DOHH2 (cell line): ENCODE measurements around the gene CABP1.

ENCODE experiments used
- H3F3A ChIP-seq: fragments of 200-600 bp; sonication (generic), shearing (Covaris generic); 2 replicates; pipeline ENCODE4 v1.6.0; 2016; ENCODE audit warnings: antibody characterized with exemption, mild to moderate bottlenecking; ENCODE audit not compliant: control insufficient read depth, insufficient read depth
- H3K27ac ChIP-seq: fragments of 200-600 bp; sonication (generic); 2 replicates; pipeline ENCODE4 v1.5.1; 2014; ENCODE audit warnings: low read depth, mild to moderate bottlenecking, low read length, moderate library complexity
- H3K27me3 ChIP-seq: fragments of 200-600 bp; sonication (generic); 2 replicates; pipeline ENCODE4 v1.6.1; 2014; ENCODE audit warnings: mild to moderate bottlenecking, low read length, mixed read lengths; ENCODE audit not compliant: control insufficient read depth
- H3K36me3 ChIP-seq: fragments of 200-600 bp; sonication (generic); 2 replicates; pipeline ENCODE4 v1.6.1; 2014; ENCODE audit warnings: mild to moderate bottlenecking, low read length, moderate library complexity, mixed read lengths; ENCODE audit not compliant: control insufficient read depth
- H3K4me1 ChIP-seq: fragments of 200-600 bp; sonication (generic); 2 replicates; pipeline ENCODE4 v1.6.1; 2014; ENCODE audit warnings: mild to moderate bottlenecking, low read length, mixed read lengths; ENCODE audit not compliant: control insufficient read depth
- H3K4me2 ChIP-seq: fragments of 200-600 bp; sonication (generic); 2 replicates; pipeline ENCODE4 v1.6.0; 2014; ENCODE audit warnings: mild to moderate bottlenecking, low read length, moderate library complexity
- H3K4me3 ChIP-seq: fragments of 200-600 bp; sonication (generic); 2 replicates; pipeline ENCODE4 v1.5.1; 2014; ENCODE audit warnings: mild to moderate bottlenecking, low read length, mixed read lengths
- H3K79me2 ChIP-seq: fragments of 200-600 bp; sonication (generic); 2 replicates; pipeline ENCODE4 v1.6.1; 2014; ENCODE audit warnings: mild to moderate bottlenecking, low read length, mixed read lengths; ENCODE audit not compliant: control insufficient read depth
- H3K9me2 ChIP-seq: fragments of 200-600 bp; sonication (generic); replicated peaks from 2 replicates; pipeline ENCODE4 v1.6.1; 2014; ENCODE audit warnings: mild to moderate bottlenecking, low read length, mixed read lengths; ENCODE audit not compliant: control insufficient read depth
- H3K9me3 ChIP-seq: fragments of 200-600 bp; sonication (generic); 2 replicates; pipeline ENCODE4 v1.6.1; 2014; ENCODE audit warnings: antibody characterized with exemption, low read length, mixed read lengths; ENCODE audit not compliant: control insufficient read depth, insufficient read depth
- H4K20me1 ChIP-seq: fragments of 200-600 bp; sonication (generic); 2 replicates; pipeline ENCODE4 v1.6.0; 2014; ENCODE audit warnings: low read depth, mild to moderate bottlenecking, antibody characterized with exemption, low read length, moderate library complexity; ENCODE audit not compliant: control insufficient read depth, insufficient read depth
- CTCF ChIP-seq: fragments of 200-600 bp; sonication (generic); IDR thresholded peaks from one replicate; pipeline ENCODE4 v1.5.1; 2014; ENCODE audit warnings: antibody characterized with exemption, mild to moderate bottlenecking, low read depth, low read length; ENCODE audit not compliant: poor library complexity, severe bottlenecking
- EZH2phosphoT487 ChIP-seq: fragments of 200-600 bp; sonication (generic); IDR thresholded peaks from 2 replicates; pipeline ENCODE4 v1.6.1; 2017; ENCODE audit warnings: borderline replicate concordance, mild to moderate bottlenecking, antibody characterized with exemption, low read length, moderate library complexity, mixed read lengths

Gene CABP1

GRCh38 chr12:120653611-120654010 lies 13.2 kb downstream of the CABP1 start:
- Histone ChIP-seq H3K4me3 (no peak overlapping the region), H3K9me3 (no peaks in the 10 kb centered on the region), H3K27me3 (peaks cover 43% of the 10 kb centered on the region), H4K20me1 (no peaks in the 10 kb centered on the region), H3K27ac (no peak overlapping the region), H3K36me3 (no peaks in the 10 kb centered on the region), H3F3A (no peaks in the 10 kb centered on the region), H3K79me2 (no peaks in the 10 kb centered on the region), H3K4me2 (no peak overlapping the region), H3K9me2 (no peaks in the 10 kb centered on the region), H3K4me1 (peaks cover 12% of the 10 kb centered on the region)
- no peak for TF ChIP-seq EZH2phosphoT487
- TF ChIP-seq CTCF, result no peak

GRCh38 chr12:120654656-120655055 lies 14.2 kb downstream of the CABP1 start:
- Histone ChIP-seq H3K36me3 (no peaks in the 10 kb centered on the region), H3K9me2 (no peaks in the 10 kb centered on the region)

GRCh38 chr12:120656008-120656407 lies 15.6 kb downstream of the CABP1 start:
- H3K4me2 ChIP-seq, result no peak overlapping the region
- TF ChIP-seq CTCF (no peak), EZH2phosphoT487 (no peak)
- peaks cover 22% of the 10 kb centered on the region for H3K27me3 ChIP-seq
- H3K36me3 ChIP-seq, result no peaks in the 10 kb centered on the region
- H3K9me3 ChIP-seq, result no peaks in the 10 kb centered on the region
- H3K4me1 ChIP-seq, result no peaks in the 10 kb centered on the region
- no peaks in the 10 kb centered on the region for H4K20me1 ChIP-seq
- no peaks in the 10 kb centered on the region for H3K79me2 ChIP-seq
- H3K9me2 ChIP-seq, result no peaks in the 10 kb centered on the region
- no peaks in the 10 kb centered on the region for H3F3A ChIP-seq
- no peak overlapping the region for H3K27ac ChIP-seq
- no peak overlapping the region for H3K4me3 ChIP-seq

More at GRCh38 chr12:120654656-120655055, 14.2 kb downstream of the CABP1 start:
- no peak overlapping the region for H3K4me3 ChIP-seq
- peaks cover 1% of the 10 kb centered on the region for H3K4me1 ChIP-seq
- no peaks in the 10 kb centered on the region for H3K79me2 ChIP-seq
- H3K27ac ChIP-seq, result no peak overlapping the region
- peaks cover 35% of the 10 kb centered on the region for H3K27me3 ChIP-seq
- H3F3A ChIP-seq, result no peaks in the 10 kb centered on the region
- H3K4me2 ChIP-seq, result no peak overlapping the region
- no peaks in the 10 kb centered on the region for H4K20me1 ChIP-seq
- H3K9me3 ChIP-seq, result no peaks in the 10 kb centered on the region
- TF ChIP-seq CTCF (no peak), EZH2phosphoT487 (no peak)
